IMR-90 (cell line): ENCODE data around the gene R3HDM4. TPM values are rescaled to one million over a fixed set of nuclear protein-coding genes. Genes with fewer than 3 reads are reported as not detected.

Experiments
- ATAC-seq: fragments of 200-7000 bp; cut with Tn5 transposase; 2 replicates; pipeline ENCODE4 v1.9.1; 2020; ENCODE audit warnings: low read depth, mild to moderate bottlenecking, moderate library complexity
- BruUV-seq: library from RNA; stranded (reverse); fragments of 400-500 nt; replicated peaks from 2 replicates; lab custom pipeline; 2021; lab: Mats Ljungman, UMichigan
- CTCF ChIA-PET: fragments of 300-600 bp; formaldehyde crosslinking; extraction: SDS; loops from one replicate; lab custom pipeline; 2021; ENCODE audit warnings: antibody characterized with exemption; lab: Yijun Ruan, JAX
- POLR2A ChIA-PET: fragments of 300-600 bp; sonication (Branson Sonifier 250); formaldehyde crosslinking; loops from one replicate; lab custom pipeline; 2022; ENCODE audit warnings: antibody characterized with exemption; ENCODE audit not compliant: unreplicated experiment; lab: Charles Lee
- DNase-seq: peaks from one replicate; pipeline ENCODE4 v3.0.0; 2013
- H2AFZ ChIP-seq: replicated peaks from 2 replicates; pipeline ENCODE3; 2013; ENCODE audit warnings: low read length, mild to moderate bottlenecking; ENCODE audit not compliant: poor library complexity
- H2AK5ac ChIP-seq: 2 replicates; pipeline ENCODE4 v1.6.1; 2013; ENCODE audit warnings: low read depth, low read length, inconsistent platforms
- H2AK9ac ChIP-seq: replicated peaks from 2 replicates; pipeline ENCODE3; 2013; ENCODE audit warnings: mild to moderate bottlenecking, low read depth, low read length, moderate library complexity; ENCODE audit not compliant: poor library complexity
- H2BK120ac ChIP-seq: 2 replicates; pipeline ENCODE4 v1.6.1; 2013; ENCODE audit warnings: low read depth, low read length, inconsistent platforms
- H2BK15ac ChIP-seq: 3 replicates; pipeline ENCODE4 v1.6.1; 2013; ENCODE audit warnings: low read depth, low read length, inconsistent platforms
- H2BK20ac ChIP-seq: 2 replicates; pipeline ENCODE4 v1.6.1; 2013; ENCODE audit warnings: low read depth, mild to moderate bottlenecking, inconsistent platforms, low read length, moderate library complexity
- H2BK5ac ChIP-seq: 2 replicates; pipeline ENCODE4 v1.6.1; 2013; ENCODE audit warnings: mild to moderate bottlenecking, low read depth, low read length, inconsistent platforms; ENCODE audit not compliant: poor library complexity, severe bottlenecking
- H3K14ac ChIP-seq: replicated peaks from 2 replicates; pipeline ENCODE4 v1.6.1; 2013; ENCODE audit warnings: low read depth, low read length, inconsistent platforms
- H3K18ac ChIP-seq: 2 replicates; pipeline ENCODE4 v1.6.1; 2013; ENCODE audit warnings: low read depth, low read length, control low read depth
- H3K23ac ChIP-seq: 2 replicates; pipeline ENCODE4 v1.6.1; 2013; ENCODE audit warnings: low read depth, low read length, inconsistent platforms
- H3K27ac ChIP-seq: 2 replicates; pipeline ENCODE4 v1.5.1; 2013; ENCODE audit warnings: mild to moderate bottlenecking, control low read depth, low read length; ENCODE audit not compliant: insufficient read depth
- H3K27me3 ChIP-seq: 2 replicates; pipeline ENCODE4 v1.6.1; 2013; ENCODE audit warnings: low read length; ENCODE audit not compliant: control insufficient read depth, insufficient read depth
- H3K36me3 ChIP-seq: 2 replicates; pipeline ENCODE4 v1.6.1; 2013; ENCODE audit warnings: low read length, mixed read lengths; ENCODE audit not compliant: control insufficient read depth, insufficient read depth
- H3K4ac ChIP-seq: 2 replicates; pipeline ENCODE4 v1.6.1; 2013; ENCODE audit warnings: low read depth, low read length, inconsistent platforms
- H3K4me1 ChIP-seq: 2 replicates; pipeline ENCODE4 v1.6.1; 2013; ENCODE audit warnings: low read length, mixed read lengths; ENCODE audit not compliant: control insufficient read depth, insufficient read depth
- H3K4me2 ChIP-seq: 2 replicates; pipeline ENCODE4 v1.6.1; 2013; ENCODE audit warnings: low read depth, mild to moderate bottlenecking, control low read depth, low read length, moderate library complexity
- H3K4me3 ChIP-seq: 2 replicates; pipeline ENCODE4 v1.5.1; 2013; ENCODE audit warnings: low read depth, mild to moderate bottlenecking, control low read depth, low read length, moderate library complexity; ENCODE audit not compliant: insufficient read depth
- H3K56ac ChIP-seq: 2 replicates; pipeline ENCODE4 v1.6.1; 2013; ENCODE audit warnings: low read length, inconsistent platforms; ENCODE audit not compliant: insufficient read depth; ENCODE audit errors: extremely low read depth
- H3K79me1 ChIP-seq, 2 experiments: 2 replicates each; pipeline ENCODE4 v1.6.1; 2013; ENCODE audit warnings: low read length in 2 of 2, inconsistent platforms in 1 of 2, low read depth in 1 of 2
- H3K9ac ChIP-seq: 2 replicates; pipeline ENCODE4 v1.6.1; 2013; ENCODE audit warnings: low read depth, low read length, control low read depth
- H3K9me1 ChIP-seq: 2 replicates; pipeline ENCODE4 v1.6.1; 2013; ENCODE audit warnings: low read length, inconsistent platforms; ENCODE audit not compliant: insufficient read depth
- H3K9me3 ChIP-seq: 2 replicates; pipeline ENCODE4 v1.6.1; 2013; ENCODE audit warnings: low read length; ENCODE audit not compliant: control insufficient read depth, insufficient read depth
- H4K20me1 ChIP-seq: 2 replicates; pipeline ENCODE4 v1.6.1; 2013; ENCODE audit warnings: low read length, inconsistent platforms; ENCODE audit not compliant: insufficient read depth
- H4K5ac ChIP-seq: 2 replicates; pipeline ENCODE4 v1.6.1; 2013; ENCODE audit warnings: mild to moderate bottlenecking, low read depth, low read length, control low read depth
- H4K8ac ChIP-seq, 2 experiments: 2 replicates each; pipeline ENCODE4 v1.6.1; 2013; ENCODE audit warnings: low read depth in 2 of 2, low read length in 2 of 2, control low read depth in 1 of 2, inconsistent platforms in 1 of 2
- H4K91ac ChIP-seq: 2 replicates; pipeline ENCODE4 v1.6.1; 2013; ENCODE audit warnings: low read depth, low read length, inconsistent platforms; ENCODE audit not compliant: insufficient read depth
- CEBPB ChIP-seq: IDR thresholded peaks from 2 replicates; pipeline ENCODE4 v1.6.1; 2012; ENCODE audit warnings: low read depth, low read length, improper control_type of control experiment
- CHD1 ChIP-seq: IDR thresholded peaks from 2 replicates; pipeline ENCODE4 v1.6.1; 2012; ENCODE audit warnings: low read depth, low read length, improper control_type of control experiment
- FOS ChIP-seq: fragments of 150-350 bp; IDR thresholded peaks from 2 replicates; pipeline ENCODE4 v1.6.1; 2016; ENCODE audit warnings: low read depth, low read length
- MAFK ChIP-seq: IDR thresholded peaks from 2 replicates; pipeline ENCODE4 v1.6.1; 2012; ENCODE audit warnings: low read depth, low read length, improper control_type of control experiment
- MAZ ChIP-seq: IDR thresholded peaks from 2 replicates; pipeline ENCODE4 v1.6.1; 2012; ENCODE audit warnings: low read depth, mild to moderate bottlenecking, low read length, improper control_type of control experiment, moderate library complexity, borderline replicate concordance
- RAD21 ChIP-seq: IDR thresholded peaks from 2 replicates; pipeline ENCODE4 v1.6.1; 2012; ENCODE audit warnings: low read length, improper control_type of control experiment
- RCOR1 ChIP-seq: IDR thresholded peaks from 2 replicates; pipeline ENCODE4 v1.6.1; 2012; ENCODE audit warnings: mild to moderate bottlenecking, low read length, improper control_type of control experiment; ENCODE audit not compliant: insufficient replicate concordance
- RFX5 ChIP-seq: IDR thresholded peaks from 2 replicates; pipeline ENCODE4 v1.8.0; 2012; ENCODE audit warnings: low read depth, mild to moderate bottlenecking, low read length, moderate library complexity
- SMC3 ChIP-seq: fragments of 150-350 bp; IDR thresholded peaks from 2 replicates; pipeline ENCODE4 v1.6.1; 2016; ENCODE audit warnings: low read depth, mild to moderate bottlenecking, antibody characterized with exemption, low read length, moderate library complexity
- WGBS, 2 experiments: methylation state at CpG; one replicate each; pipeline versions ENCODE4 v1.1.5 to v1.1.7; 2013; ENCODE audit warnings: missing lambda C conversion rate in 2 of 2; ENCODE audit not compliant: insufficient read length in 1 of 2; ENCODE audit errors: extremely low coverage in 2 of 2; 5-methylcytosine and 5-hydroxymethylcytosine counted together
- dilution Hi-C: fragments of 300-500 bp; cut with HindIII; formaldehyde crosslinking; loops from one replicate; pipeline ENCODE4 v1.14.3; 2018; ENCODE audit warnings: low sequenced_read_pairs; ENCODE audit not compliant: unreplicated experiment
- in situ Hi-C: fragments of 300-500 bp; cut with MboI; formaldehyde crosslinking; loops from 3 replicates; pipeline ENCODE4 v1.14.3; 2019; ENCODE audit warnings: low sequenced_read_pairs, inconsistent platforms, mixed read lengths
- intact Hi-C: fragments of 100-400 bp; cut with micrococcal nuclease; formaldehyde crosslinking; loops from 2 replicates; pipeline ENCODE4 v1.10.0; 2022
- polyA plus RNA-seq, 3 experiments: library from polyadenylated mRNA; depleted of rRNA; stranded (reverse); fragments of >200 nt; gene quantifications; 2 replicates each; pipeline ENCODE4 v1.2.3, GENCODE V29; 2012; ENCODE audit warnings: low replicate concordance in 1 of 3
- total RNA-seq: library from RNA; depleted of rRNA; stranded (reverse); fragments of >200 nt; gene quantifications from 2 replicates; pipeline ENCODE4 v1.2.3, GENCODE V29; 2012
- TF ChIP-seq, protein P1 (sequence below): fragments of 150-350 bp; IDR thresholded peaks from 2 replicates; pipeline ENCODE4 v1.6.1; 2017; ENCODE audit warnings: mild to moderate bottlenecking, antibody characterized with exemption, low read length, low read depth
- TF ChIP-seq, protein P2 (sequence below): conservative IDR thresholded peaks from 2 replicates; pipeline ENCODE4 v1.5.1; 2012; ENCODE audit warnings: mild to moderate bottlenecking, low read depth, low read length, improper control_type of control experiment
- TF ChIP-seq, protein P3 (sequence below): fragments of 150-350 bp; IDR thresholded peaks from 2 replicates; pipeline ENCODE4 v1.6.1; 2016; ENCODE audit warnings: low read depth, mild to moderate bottlenecking, low read length, moderate library complexity, borderline replicate concordance

R3HDM4 gene
- total and polyA plus RNA-seq, 2 of the 4 experiments (the other 2 are of a cell fraction), result 9.0 to 51.5 TPM

DNA sequence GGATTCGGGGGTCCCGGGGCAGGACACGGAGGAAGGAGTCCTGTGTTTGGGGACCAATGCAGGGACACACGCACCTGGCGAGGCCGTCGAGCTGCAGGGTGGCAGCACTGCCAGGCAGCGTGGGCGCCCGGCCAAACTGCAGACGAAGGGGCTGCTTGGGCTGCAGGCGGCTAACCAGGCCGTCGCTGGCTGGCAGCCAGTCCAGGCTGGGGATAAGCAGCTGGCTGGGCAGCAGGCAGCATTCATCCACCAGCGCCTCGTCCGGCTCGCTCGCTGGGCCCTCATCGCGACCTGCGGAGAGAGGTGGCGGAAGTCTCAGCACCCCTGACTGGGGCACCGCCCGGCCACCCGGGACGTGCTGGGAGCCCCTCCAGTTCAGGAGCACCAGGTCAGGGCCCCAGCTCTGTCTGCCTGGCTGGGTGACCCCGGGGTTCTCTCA is 42.0 kb downstream of the R3HDM4 start:
- Histone ChIP-seq H2BK20ac (no peak overlapping the region), H3K9me3 (no peaks in the 10 kb centered on the region), H4K20me1 (peaks cover 17% of the 10 kb centered on the region), H3K79me1 (peaks cover 7 to 22% of the 10 kb centered on the region in 2 experiments; a peak in 2 of 4 replicates), H3K27ac (no peak overlapping the region), H2AK5ac (peak overlapping the region; percentile 17), H3K56ac (no peak overlapping the region), H4K5ac (no peak overlapping the region), H2AFZ (peak overlapping the region; percentile 14), H3K9ac (no peak overlapping the region), H3K4me2 (no peak overlapping the region), H4K8ac (no peak overlapping the region), H3K4me1 (peaks cover 22% of the 10 kb centered on the region), H3K27me3 (no peaks in the 10 kb centered on the region), H3K36me3 (peaks cover 34% of the 10 kb centered on the region), H3K14ac (no peak overlapping the region), H3K4ac (no peak overlapping the region), H3K4me3 (no peak overlapping the region), H3K9me1 (no peaks in the 10 kb centered on the region; the same call in 1 of the 2 replicates), H2AK9ac (peak overlapping the region; percentile 28), H2BK15ac (no peak overlapping the region), H3K18ac (no peak overlapping the region), H2BK5ac (peak overlapping the region; percentile 20), H3K23ac (no peak overlapping the region), H4K91ac (no peak overlapping the region), H2BK120ac (no peak overlapping the region)
- peak; percentile 3; the same call in 1 of the 2 replicates for ATAC-seq
- WGBS, 2 experiments, result 40% methylated on average over 17 of the region's 28 CpGs; no CpG with 5 or more reads in 1 of the 2 experiments
- dilution Hi-C loops (no loop called here), in situ Hi-C loops (no loop called here), intact Hi-C loops (no loop called here)
- ChIA-PET POLR2A (no interaction called here), CTCF (no interaction called here)
- peak; percentile 32 for DNase-seq
- no TSS peak for BruUV-seq
- TF ChIP-seq, protein P1, sequence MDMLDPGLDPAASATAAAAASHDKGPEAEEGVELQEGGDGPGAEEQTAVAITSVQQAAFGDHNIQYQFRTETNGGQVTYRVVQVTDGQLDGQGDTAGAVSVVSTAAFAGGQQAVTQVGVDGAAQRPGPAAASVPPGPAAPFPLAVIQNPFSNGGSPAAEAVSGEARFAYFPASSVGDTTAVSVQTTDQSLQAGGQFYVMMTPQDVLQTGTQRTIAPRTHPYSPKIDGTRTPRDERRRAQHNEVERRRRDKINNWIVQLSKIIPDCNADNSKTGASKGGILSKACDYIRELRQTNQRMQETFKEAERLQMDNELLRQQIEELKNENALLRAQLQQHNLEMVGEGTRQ, result no peak
- TF ChIP-seq RAD21, result no peak
- TF ChIP-seq, protein P2, sequence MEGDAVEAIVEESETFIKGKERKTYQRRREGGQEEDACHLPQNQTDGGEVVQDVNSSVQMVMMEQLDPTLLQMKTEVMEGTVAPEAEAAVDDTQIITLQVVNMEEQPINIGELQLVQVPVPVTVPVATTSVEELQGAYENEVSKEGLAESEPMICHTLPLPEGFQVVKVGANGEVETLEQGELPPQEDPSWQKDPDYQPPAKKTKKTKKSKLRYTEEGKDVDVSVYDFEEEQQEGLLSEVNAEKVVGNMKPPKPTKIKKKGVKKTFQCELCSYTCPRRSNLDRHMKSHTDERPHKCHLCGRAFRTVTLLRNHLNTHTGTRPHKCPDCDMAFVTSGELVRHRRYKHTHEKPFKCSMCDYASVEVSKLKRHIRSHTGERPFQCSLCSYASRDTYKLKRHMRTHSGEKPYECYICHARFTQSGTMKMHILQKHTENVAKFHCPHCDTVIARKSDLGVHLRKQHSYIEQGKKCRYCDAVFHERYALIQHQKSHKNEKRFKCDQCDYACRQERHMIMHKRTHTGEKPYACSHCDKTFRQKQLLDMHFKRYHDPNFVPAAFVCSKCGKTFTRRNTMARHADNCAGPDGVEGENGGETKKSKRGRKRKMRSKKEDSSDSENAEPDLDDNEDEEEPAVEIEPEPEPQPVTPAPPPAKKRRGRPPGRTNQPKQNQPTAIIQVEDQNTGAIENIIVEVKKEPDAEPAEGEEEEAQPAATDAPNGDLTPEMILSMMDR, result no peak
- TF ChIP-seq RCOR1, result no peak
- no peak for TF ChIP-seq CEBPB
- no peak for TF ChIP-seq RFX5
- TF ChIP-seq MAZ, result no peak
- TF ChIP-seq, protein P3, sequence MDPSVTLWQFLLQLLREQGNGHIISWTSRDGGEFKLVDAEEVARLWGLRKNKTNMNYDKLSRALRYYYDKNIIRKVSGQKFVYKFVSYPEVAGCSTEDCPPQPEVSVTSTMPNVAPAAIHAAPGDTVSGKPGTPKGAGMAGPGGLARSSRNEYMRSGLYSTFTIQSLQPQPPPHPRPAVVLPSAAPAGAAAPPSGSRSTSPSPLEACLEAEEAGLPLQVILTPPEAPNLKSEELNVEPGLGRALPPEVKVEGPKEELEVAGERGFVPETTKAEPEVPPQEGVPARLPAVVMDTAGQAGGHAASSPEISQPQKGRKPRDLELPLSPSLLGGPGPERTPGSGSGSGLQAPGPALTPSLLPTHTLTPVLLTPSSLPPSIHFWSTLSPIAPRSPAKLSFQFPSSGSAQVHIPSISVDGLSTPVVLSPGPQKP, result no peak
- TF ChIP-seq MAFK, result no peak
- no peak for TF ChIP-seq SMC3
- TF ChIP-seq FOS, result no peak
- no peak for TF ChIP-seq CHD1
